ENCODE data around the gene CUX1.

The CUX1 gene

GRCh38 chr7:101803203-101804087, 14.0 kb upstream of the CUX1 start (continued):
- TF ChIP-seq PRDM4 (tag by site-specific recombination; IDR thresholded peaks at IDR 0.05) (0 out of 2 replicates have a peak, but pooled peaks have one; percentile 21), ZNF768 (tag by site-specific recombination; IDR thresholded peaks at IDR 0.05) (peak; percentile 51; the same call in 1 of the 2 replicates), ZNF248 (tag by site-specific recombination; IDR thresholded peaks at IDR 0.05) (no peak)

GRCh38 chr7:101804088-101804963, 13.1 kb upstream of the CUX1 start:
- ChIA-PET CTCF (interaction anchor here (0.5 to 1.0 kb wide), 4 partner anchors 8 to 746 kb away, joined by 3 to 4 read pairs (median 3); no protein-coding TSS in a partner anchor), POLR2A (no interaction called here)
- H3K9me3 ChIP-seq (ENCODE audit: control insufficient read depth, insufficient read depth, low read depth, low read length), result no peaks in the 10 kb centered on the region
- H3K4me1 ChIP-seq (ENCODE audit: control insufficient read depth, insufficient read depth, low read length), result peaks cover 2% of the 10 kb centered on the region
- no peaks in the 10 kb centered on the region for H3K36me3 ChIP-seq (ENCODE audit: control insufficient read depth in 2 of 2, insufficient read depth in 1 of 2, low read length in 2 of 2)
- H3K27ac ChIP-seq (ENCODE audit: extremely low read depth, low read depth, low read length), result no peak overlapping the region
- H3K4me3 ChIP-seq (ENCODE audit: low read depth, low read length), result no peak overlapping the region
- TF ChIP-seq ZBTB20 (tag by site-specific recombination; IDR thresholded peaks at IDR 0.05), result no peak
- peak; percentile 43; the same call in 1 of the 2 replicates for TF ChIP-seq ZBTB48 (tag by site-specific recombination; IDR thresholded peaks at IDR 0.05)
- no peak for TF ChIP-seq GLIS2 (tag by site-specific recombination; IDR thresholded peaks at IDR 0.05)
- TF ChIP-seq TCF7L2 (IDR thresholded peaks at IDR 0.05; ENCODE audit: borderline replicate concordance, low read depth, low read length), result 0 out of 2 replicates have a peak, but pooled peaks have one; percentile 13
- TF ChIP-seq KLF1 (tag by site-specific recombination; IDR thresholded peaks at IDR 0.05), result peak; percentile 58
- peak; percentile 37; the same call in 1 of the 2 replicates for TF ChIP-seq ZNF121 (tag by site-specific recombination; IDR thresholded peaks at IDR 0.05)
- no peak for TF ChIP-seq ZNF449 (tag by site-specific recombination; IDR thresholded peaks at IDR 0.05)
- peak; percentile 41; the same call in 1 of the 2 replicates for TF ChIP-seq ZBTB17 (tag by site-specific recombination; IDR thresholded peaks at IDR 0.05)
- no peak for TF ChIP-seq ZNF664 (tag by site-specific recombination; IDR thresholded peaks at IDR 0.05)
- TF ChIP-seq ZNF747 (tag by site-specific recombination; IDR thresholded peaks at IDR 0.05), result no peak
- 0 out of 2 replicates have a peak, but pooled peaks have one; percentile 8 for TF ChIP-seq ZNF654 (tag by site-specific recombination; IDR thresholded peaks at IDR 0.05; ENCODE audit: low read depth)
- TF ChIP-seq ZBTB49 (tag by site-specific recombination; IDR thresholded peaks at IDR 0.05; ENCODE audit: low read depth), result no peak
- 0 out of 2 replicates have a peak, but pooled peaks have one; percentile 46 for TF ChIP-seq ZNF398 (tag by site-specific recombination; IDR thresholded peaks at IDR 0.05)
- TF ChIP-seq ZNF571 (tag by site-specific recombination; IDR thresholded peaks at IDR 0.05), result no peak
- no peak for TF ChIP-seq ZNF510 (tag by site-specific recombination; IDR thresholded peaks at IDR 0.05; ENCODE audit: insufficient replicate concordance)
- no peak for TF ChIP-seq ZSCAN23 (tag by site-specific recombination; IDR thresholded peaks at IDR 0.05)
- TF ChIP-seq ZNF624 (tag by site-specific recombination; IDR thresholded peaks at IDR 0.05), result no peak
- TF ChIP-seq ZBTB11 (tag by site-specific recombination; conservative IDR thresholded peaks at IDR 0.05; ENCODE audit: low read depth), result no peak
